CD14-positive monocyte (primary cell): ENCODE measurements around the gene SPTLC2. TPM values are rescaled to one million over a fixed set of nuclear protein-coding genes. Genes with fewer than 3 reads are reported as not detected.

ENCODE experiments used
- DNase-seq, 3 donors: peaks; one replicate each; pipeline ENCODE4 v3.0.0-alpha.2; 2011 to 2022
- H2AFZ ChIP-seq: 2 replicates; pipeline ENCODE4 v1.6.0; 2012; ENCODE audit warnings: mild to moderate bottlenecking, low read depth, low read length, inconsistent platforms; ENCODE audit not compliant: insufficient read depth, poor library complexity, severe bottlenecking
- H3K27ac ChIP-seq, 2 donors: 1 replicate in 1 of 2; 2 replicates in 1 of 2; pipeline ENCODE4 v1.5.1; 2012 to 2013; ENCODE audit warnings: low read length in 2 of 2, control low read depth in 1 of 2, inconsistent platforms in 1 of 2, low read depth in 1 of 2, mild to moderate bottlenecking in 1 of 2
- H3K27me3 ChIP-seq, 2 donors: one replicate each; pipeline versions ENCODE4 v1.6.0 to v1.6.1; 2011 to 2013; ENCODE audit warnings: low read length in 2 of 2; ENCODE audit not compliant: control insufficient read depth in 2 of 2, insufficient read depth in 2 of 2
- H3K36me3 ChIP-seq, 2 donors: replicated peaks in 1 of 2; 1 replicate in 1 of 2; 2 replicates in 1 of 2; pipeline versions ENCODE4 v1.5.1 to v1.6.1; 2012 to 2013; ENCODE audit warnings: low read length in 2 of 2, control low read depth in 1 of 2, inconsistent platforms in 1 of 2, mild to moderate bottlenecking in 1 of 2; ENCODE audit not compliant: insufficient read depth in 2 of 2, control insufficient read depth in 1 of 2
- H3K4me1 ChIP-seq, 2 donors: 1 replicate in 1 of 2; 2 replicates in 1 of 2; pipeline versions ENCODE4 v1.5.1 to v1.6.1; 2012 to 2013; ENCODE audit warnings: low read length in 2 of 2, control low read depth in 1 of 2, inconsistent platforms in 1 of 2, mild to moderate bottlenecking in 1 of 2, moderate library complexity in 1 of 2; ENCODE audit not compliant: insufficient read depth in 2 of 2, control insufficient read depth in 1 of 2
- H3K4me2 ChIP-seq: replicated peaks from 2 replicates; pipeline ENCODE3; 2012; ENCODE audit warnings: low read length, moderate library complexity, mild to moderate bottlenecking; ENCODE audit not compliant: poor library complexity, severe bottlenecking; ENCODE audit errors: extremely low read depth
- H3K4me3 ChIP-seq, 3 experiments: fragments of 200-600 bp in 1 of 3; sonication (generic) in 1 of 3; replicated peaks in 1 of 3; 1 replicate in 2 of 3; 2 replicates in 1 of 3; pipeline ENCODE4 v1.5.1; 2011 to 2013; ENCODE audit warnings: low read length in 3 of 3, mild to moderate bottlenecking in 3 of 3, control low read depth in 2 of 3, low read depth in 2 of 3, inconsistent platforms in 1 of 3, moderate library complexity in 1 of 3
- H3K79me2 ChIP-seq: 2 replicates; pipeline ENCODE4 v1.6.0; 2012; ENCODE audit warnings: mild to moderate bottlenecking, control low read depth, inconsistent platforms, low read length, moderate library complexity; ENCODE audit not compliant: insufficient read depth
- H3K9ac ChIP-seq: 2 replicates; pipeline ENCODE4 v1.6.0; 2017; ENCODE audit warnings: low read length, mild to moderate bottlenecking; ENCODE audit not compliant: insufficient read depth, poor library complexity, severe bottlenecking
- H3K9me3 ChIP-seq, 2 donors: replicated peaks in 1 of 2; 1 replicate in 1 of 2; 2 replicates in 1 of 2; pipeline versions ENCODE4 v1.5.1 to v1.6.1; 2012 to 2013; ENCODE audit warnings: low read length in 2 of 2, control low read depth in 1 of 2; ENCODE audit not compliant: control insufficient read depth in 1 of 2, insufficient read depth in 1 of 2
- H4K20me1 ChIP-seq: 2 replicates; pipeline ENCODE4 v1.6.0; 2012; ENCODE audit warnings: mild to moderate bottlenecking, low read length, control low read depth, moderate library complexity; ENCODE audit not compliant: insufficient read depth
- H3K27ac Mint-ChIP-seq, 7 donors: one replicate each; pipeline ENCODE4 v1.8.0; 2020; ENCODE audit warnings: mild to moderate bottlenecking in 7 of 7, mixed read lengths in 7 of 7, moderate library complexity in 6 of 7, inconsistent platforms in 2 of 7
- H3K27me3 Mint-ChIP-seq, 3 donors: one replicate each; pipeline ENCODE4 v1.8.0; 2021 to 2022; ENCODE audit warnings: low read depth in 3 of 3, mild to moderate bottlenecking in 3 of 3, mixed read lengths in 3 of 3, moderate library complexity in 3 of 3, inconsistent platforms in 1 of 3
- H3K36me3 Mint-ChIP-seq, 2 donors: one replicate each; pipeline ENCODE4 v1.8.0; 2020; ENCODE audit warnings: mixed read lengths in 2 of 2, inconsistent platforms in 1 of 2, mild to moderate bottlenecking in 1 of 2
- H3K4me1 Mint-ChIP-seq: one replicate; pipeline ENCODE4 v1.8.0; 2020; ENCODE audit warnings: mild to moderate bottlenecking, mixed read lengths
- H3K4me3 Mint-ChIP-seq, 2 donors: one replicate each; pipeline ENCODE4 v1.8.0; 2020; ENCODE audit warnings: mild to moderate bottlenecking in 2 of 2, mixed read lengths in 2 of 2, moderate library complexity in 1 of 2
- H3K9me3 Mint-ChIP-seq, 7 donors: one replicate each; pipeline ENCODE4 v1.8.0; 2020 to 2022; ENCODE audit warnings: mixed read lengths in 7 of 7, mild to moderate bottlenecking in 6 of 7, moderate library complexity in 6 of 7, inconsistent platforms in 2 of 7
- WGBS: methylation state at CpG from one replicate; pipeline ENCODE4 v1.1.5; 2013; ENCODE audit warnings: missing lambda C conversion rate; ENCODE audit not compliant: insufficient coverage; 5-methylcytosine and 5-hydroxymethylcytosine counted together
- intact Hi-C, 2 donors: fragments of 100-400 bp; cut with micrococcal nuclease; formaldehyde crosslinking; loops; one replicate each; pipeline versions ENCODE4 v1.15.0 to v1.15.1; 2023
- polyA plus RNA-seq, 3 donors: library from polyadenylated mRNA; depleted of rRNA in 1 of 3; unstranded in 2 of 3; stranded (reverse) in 1 of 3; fragments of 300-500 nt in 2 of 3; fragments of >200 nt in 1 of 3; fragmentation: Illumina TruSeq in 2 of 3; gene quantifications; 1 replicate in 2 of 3; 2 replicates in 1 of 3; pipeline ENCODE4 v1.2.3, GENCODE V29; 2012 to 2021
- TF ChIP-seq, protein P1 (sequence below): fragments of 200-600 bp; IDR thresholded peaks from one replicate; pipeline ENCODE4 v1.8.0; 2022; ENCODE audit warnings: antibody characterized with exemption, mild to moderate bottlenecking

Gene SPTLC2
- polyA plus RNA-seq, 3 donors = 38.1 to 81.9 (median 73.1) TPM

DNA sequence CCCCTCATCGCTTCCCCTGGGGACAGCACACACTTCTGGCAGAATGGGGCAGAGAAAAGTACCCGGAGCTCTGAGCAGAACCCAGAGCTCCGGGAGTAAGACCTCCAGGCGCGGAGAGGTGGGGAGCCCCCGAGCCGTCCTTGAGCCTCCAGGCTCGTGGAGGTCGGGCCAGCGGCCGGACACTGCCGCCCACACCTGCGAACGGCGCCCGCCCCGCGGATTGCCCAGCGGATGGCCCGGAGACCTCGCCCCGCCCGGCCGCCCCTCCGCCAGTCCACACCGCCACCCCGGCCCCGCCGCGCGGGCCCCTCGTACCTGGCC lies 344 bp downstream of the SPTLC2 start:
- Histone ChIP-seq H3K9me3 (no peaks in the 10 kb centered on the region), H4K20me1 (peaks cover 45% of the 10 kb centered on the region), H3K4me3 (peak overlapping the region; percentile 82 to 99 (median 83)), H3K4me2 (peak overlapping the region; percentile 72), H3K4me1 (peaks cover 28 to 55% of the 10 kb centered on the region in 2 donors), H3K9ac (peak overlapping the region; percentile 87), H3K27ac (peak overlapping the region; percentile 84 to 87), H3K27me3 (no peaks in the 10 kb centered on the region), H3K79me2 (peaks cover 51% of the 10 kb centered on the region), H3K36me3 (peaks cover 0 to 9% of the 10 kb centered on the region in 2 donors), H2AFZ (peak overlapping the region; percentile 67)
- 0% methylated on average over 22 of the region's 32 CpGs for WGBS
- intact Hi-C loops = loop anchor here (10.0 kb wide), 1 partner anchor 51 kb away; no protein-coding TSS in a partner anchor
- Mint-ChIP-seq H3K4me3 (peak overlapping the region; percentile 94 to 97), H3K9me3 (peaks cover 0 to 3% (median 0%) of the 10 kb centered on the region in 7 donors), H3K4me1 (peaks cover 61% of the 10 kb centered on the region), H3K27ac (peak overlapping the region; percentile 88 to 96 (median 94)), H3K27me3 (peaks cover 0 to 3% (median 2%) of the 10 kb centered on the region in 3 donors), H3K36me3 (peaks cover 12 to 17% of the 10 kb centered on the region in 2 donors)
- no peak for DNase-seq
- TF ChIP-seq, protein P1, sequence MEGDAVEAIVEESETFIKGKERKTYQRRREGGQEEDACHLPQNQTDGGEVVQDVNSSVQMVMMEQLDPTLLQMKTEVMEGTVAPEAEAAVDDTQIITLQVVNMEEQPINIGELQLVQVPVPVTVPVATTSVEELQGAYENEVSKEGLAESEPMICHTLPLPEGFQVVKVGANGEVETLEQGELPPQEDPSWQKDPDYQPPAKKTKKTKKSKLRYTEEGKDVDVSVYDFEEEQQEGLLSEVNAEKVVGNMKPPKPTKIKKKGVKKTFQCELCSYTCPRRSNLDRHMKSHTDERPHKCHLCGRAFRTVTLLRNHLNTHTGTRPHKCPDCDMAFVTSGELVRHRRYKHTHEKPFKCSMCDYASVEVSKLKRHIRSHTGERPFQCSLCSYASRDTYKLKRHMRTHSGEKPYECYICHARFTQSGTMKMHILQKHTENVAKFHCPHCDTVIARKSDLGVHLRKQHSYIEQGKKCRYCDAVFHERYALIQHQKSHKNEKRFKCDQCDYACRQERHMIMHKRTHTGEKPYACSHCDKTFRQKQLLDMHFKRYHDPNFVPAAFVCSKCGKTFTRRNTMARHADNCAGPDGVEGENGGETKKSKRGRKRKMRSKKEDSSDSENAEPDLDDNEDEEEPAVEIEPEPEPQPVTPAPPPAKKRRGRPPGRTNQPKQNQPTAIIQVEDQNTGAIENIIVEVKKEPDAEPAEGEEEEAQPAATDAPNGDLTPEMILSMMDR = no peak

- Histone ChIP-seq H3K9ac (peak overlapping the region; percentile 87), H3K27me3 (no peaks in the 10 kb centered on the region), H2AFZ (peak overlapping the region; percentile 67), H3K9me3 (no peaks in the 10 kb centered on the region), H3K36me3 (peaks cover 0 to 9% of the 10 kb centered on the region in 2 donors), H3K4me1 (peaks cover 28 to 55% of the 10 kb centered on the region in 2 donors), H3K79me2 (peaks cover 56% of the 10 kb centered on the region), H3K27ac (peak overlapping the region; percentile 84 to 87), H3K4me2 (peak overlapping the region; percentile 72), H3K4me3 (peak overlapping the region; percentile 82 to 99 (median 83)), H4K20me1 (peaks cover 50% of the 10 kb centered on the region)
- 0% methylated on average over 11 of the region's 16 CpGs for WGBS
- Mint-ChIP-seq H3K27me3 (peaks cover 0 to 3% (median 2%) of the 10 kb centered on the region in 3 donors), H3K4me1 (peaks cover 60% of the 10 kb centered on the region), H3K9me3 (peaks cover 0 to 3% (median 0%) of the 10 kb centered on the region in 7 donors), H3K27ac (peak overlapping the region; percentile 88 to 96 (median 94)), H3K36me3 (peaks cover 12 to 18% of the 10 kb centered on the region in 2 donors), H3K4me3 (peak overlapping the region; percentile 94 to 97)
- TF ChIP-seq, protein P1 = no peak
- DNase-seq = peak in 2 of 3 donors; percentile 28 to 40
- intact Hi-C loops = loop anchor here (10.0 kb wide), 1 partner anchor 51 kb away; no protein-coding TSS in a partner anchor
Observed at GRCh38 chr14:77615361-77616132, 890 bp downstream of the SPTLC2 start.
